GM12878 (cell line): ENCODE results near the gene SHROOM3. TPM values are rescaled to one million over a fixed set of nuclear protein-coding genes. Genes with fewer than 3 reads are reported as not detected.

Source experiments
- ATAC-seq: fragments of 200-7000 bp; cut with Tn5 transposase; 3 replicates; pipeline ENCODE4 v1.9.1; 2020; ENCODE audit warnings: mild to moderate bottlenecking, moderate library complexity
- BruUV-seq: library from RNA; stranded (reverse); fragments of 400-500 nt; replicated peaks from 2 replicates; lab custom pipeline; 2021; lab: Mats Ljungman, UMichigan
- CTCF ChIA-PET: fragments of 300-600 bp; sonication (Branson Sonifier 250); formaldehyde crosslinking; extraction: SDS; loops from one replicate; lab custom pipeline; 2021; ENCODE audit warnings: inconsistent platforms; lab: Yijun Ruan, JAX
- POLR2A ChIA-PET: fragments of 350-600 bp; formaldehyde crosslinking; extraction: SDS; loops from one replicate; lab custom pipeline; 2021; ENCODE audit warnings: inconsistent platforms; lab: Charles Lee
- RAD21 ChIA-PET: fragments of 300-600 bp; sonication (Branson Sonifier 250); formaldehyde crosslinking; loops from one replicate; lab custom pipeline; 2023; ENCODE audit warnings: antibody characterized with exemption; ENCODE audit not compliant: unreplicated experiment; lab: Charles Lee
- SMC1A ChIA-PET: fragments of 300-600 bp; sonication (Branson Sonifier 250); formaldehyde crosslinking; loops from one replicate; lab custom pipeline; 2023; ENCODE audit not compliant: unreplicated experiment, uncharacterized antibody; lab: Charles Lee
- DNase-seq: peaks from one replicate; pipeline ENCODE4 v3.0.0-alpha.2; 2011; ENCODE audit warnings: low read depth, low spot score
- FAIRE-seq: peaks from 3 replicates; lab custom pipeline; 2011; peaks lifted over from hg19 to GRCh38; lab: Jason Lieb, UNC
- H2AFZ ChIP-seq: 2 replicates; pipeline ENCODE4 v1.6.0; 2011; ENCODE audit warnings: low read depth, low read length, control low read depth; ENCODE audit not compliant: control insufficient read depth
- H3K27ac ChIP-seq: 2 replicates; pipeline ENCODE4 v1.5.1; 2011; ENCODE audit warnings: control low read depth; ENCODE audit not compliant: control insufficient read depth, insufficient read depth
- H3K27me3 ChIP-seq, 2 experiments: replicated peaks in 1 of 2; 2 replicates each; pipeline versions ENCODE4 v1.6.0 to v1.6.1; 2011; ENCODE audit warnings: low read length in 1 of 2; ENCODE audit not compliant: control insufficient read depth in 2 of 2, insufficient read depth in 2 of 2
- H3K36me3 ChIP-seq, 2 experiments: 2 replicates each; pipeline ENCODE4 v1.5.1; 2011; ENCODE audit warnings: low read length in 1 of 2; ENCODE audit not compliant: control insufficient read depth in 2 of 2, insufficient read depth in 2 of 2
- H3K4me1 ChIP-seq: 2 replicates; pipeline ENCODE4 v1.6.1; 2011; ENCODE audit warnings: mild to moderate bottlenecking, low read length, moderate library complexity, mixed read lengths; ENCODE audit not compliant: control insufficient read depth, insufficient read depth
- H3K4me2 ChIP-seq: 2 replicates; pipeline ENCODE4 v1.6.0; 2011; ENCODE audit warnings: control low read depth; ENCODE audit not compliant: control insufficient read depth, insufficient read depth
- H3K4me3 ChIP-seq: fragments of 200-600 bp; sonication (generic); 2 replicates; pipeline ENCODE4 v1.5.1; 2016
- H3K79me2 ChIP-seq: 2 replicates; pipeline ENCODE4 v1.6.0; 2011; ENCODE audit warnings: low read length; ENCODE audit not compliant: control insufficient read depth, insufficient read depth
- H3K9ac ChIP-seq: 2 replicates; pipeline ENCODE4 v1.8.0; 2011; ENCODE audit warnings: low read length, control low read depth, mixed read lengths; ENCODE audit not compliant: control insufficient read depth, insufficient read depth
- H3K9me3 ChIP-seq: replicated peaks from 3 replicates; pipeline ENCODE4 v1.5.1; 2011; ENCODE audit warnings: mild to moderate bottlenecking, low read length; ENCODE audit not compliant: control insufficient read depth, insufficient read depth
- H4K20me1 ChIP-seq: 2 replicates; pipeline ENCODE4 v1.6.0; 2011; ENCODE audit not compliant: control insufficient read depth, insufficient read depth
- ETV6 ChIP-seq, 2 experiments: fragments of 450-650 bp in 1 of 2; IDR thresholded peaks in 1 of 2; conservative IDR thresholded peaks in 1 of 2; 2 replicates each; pipeline ENCODE4 v1.6.1; 2014; ENCODE audit warnings: antibody characterized with exemption in 1 of 2, borderline replicate concordance in 1 of 2, low read depth in 1 of 2, mild to moderate bottlenecking in 1 of 2, moderate library complexity in 1 of 2
- WGBS: methylation state at CpG from one replicate; pipeline ENCODE4 v1.1.6; 2016; ENCODE audit warnings: low lambda C conversion rate; ENCODE audit not compliant: insufficient replicate concordance, insufficient coverage; ENCODE audit errors: missing lambda C conversion rate; 5-methylcytosine and 5-hydroxymethylcytosine counted together
- in situ Hi-C: fragments of 300-500 bp; cut with MboI; formaldehyde crosslinking; loops from 9 replicates; pipeline ENCODE4 v1.14.3; 2018; ENCODE audit warnings: mixed read lengths
- intact Hi-C: fragments of 100-400 bp; cut with micrococcal nuclease; formaldehyde crosslinking; loops from one replicate; pipeline ENCODE4 v1.14.2; 2022; ENCODE audit not compliant: unreplicated experiment
- polyA plus RNA-seq, 11 experiments: library from polyadenylated mRNA; depleted of rRNA in 4 of 11; unstranded in 6 of 11; stranded (reverse) in 5 of 11; fragments of >200 nt; fragmentation: Nextera tagmentation in 4 of 11; fragmentation: Illumina TruSeq in 1 of 11; extraction: Ambion mirVana in 4 of 11; extraction: Trizol in 1 of 11; gene quantifications; 1 replicate in 1 of 11; 2 replicates in 10 of 11; pipeline versions ENCODE4 v1.2.1 to v1.2.3, GENCODE V29; 2011 to 2016; ENCODE audit warnings: inconsistent platforms in 2 of 11, missing spikeins in 2 of 11, low read depth in 1 of 11
- total RNA-seq, 4 experiments: library from RNA; depleted of rRNA in 3 of 4; stranded (reverse); fragments of >200 nt in 3 of 4; fragmentation: Illumina TruSeq in 1 of 4; extraction: Trizol in 1 of 4; gene quantifications; 2 replicates each; pipeline versions ENCODE4 v1.2.1 to v1.2.3, GENCODE V29; 2013 to 2021
- TF ChIP-seq, protein P1 (sequence below): fragments of 450-650 bp; IDR thresholded peaks from 2 replicates; pipeline ENCODE4 v1.6.1; 2018; ENCODE audit warnings: mild to moderate bottlenecking, low read depth, moderate library complexity; ENCODE audit not compliant: partially characterized antibody
- TF ChIP-seq, protein P2 (sequence below): fragments of 450-650 bp; IDR thresholded peaks from 2 replicates; pipeline ENCODE4 v1.6.1; 2016; ENCODE audit warnings: mild to moderate bottlenecking

SHROOM3 gene
- total and polyA plus RNA-seq, 10 of the 15 experiments (the other 5 are each of a cell fraction or from before 2014, with no cell fraction given), result under 0.01 to 0.29 (median 0.08) TPM; not detected in 1

DNA sequence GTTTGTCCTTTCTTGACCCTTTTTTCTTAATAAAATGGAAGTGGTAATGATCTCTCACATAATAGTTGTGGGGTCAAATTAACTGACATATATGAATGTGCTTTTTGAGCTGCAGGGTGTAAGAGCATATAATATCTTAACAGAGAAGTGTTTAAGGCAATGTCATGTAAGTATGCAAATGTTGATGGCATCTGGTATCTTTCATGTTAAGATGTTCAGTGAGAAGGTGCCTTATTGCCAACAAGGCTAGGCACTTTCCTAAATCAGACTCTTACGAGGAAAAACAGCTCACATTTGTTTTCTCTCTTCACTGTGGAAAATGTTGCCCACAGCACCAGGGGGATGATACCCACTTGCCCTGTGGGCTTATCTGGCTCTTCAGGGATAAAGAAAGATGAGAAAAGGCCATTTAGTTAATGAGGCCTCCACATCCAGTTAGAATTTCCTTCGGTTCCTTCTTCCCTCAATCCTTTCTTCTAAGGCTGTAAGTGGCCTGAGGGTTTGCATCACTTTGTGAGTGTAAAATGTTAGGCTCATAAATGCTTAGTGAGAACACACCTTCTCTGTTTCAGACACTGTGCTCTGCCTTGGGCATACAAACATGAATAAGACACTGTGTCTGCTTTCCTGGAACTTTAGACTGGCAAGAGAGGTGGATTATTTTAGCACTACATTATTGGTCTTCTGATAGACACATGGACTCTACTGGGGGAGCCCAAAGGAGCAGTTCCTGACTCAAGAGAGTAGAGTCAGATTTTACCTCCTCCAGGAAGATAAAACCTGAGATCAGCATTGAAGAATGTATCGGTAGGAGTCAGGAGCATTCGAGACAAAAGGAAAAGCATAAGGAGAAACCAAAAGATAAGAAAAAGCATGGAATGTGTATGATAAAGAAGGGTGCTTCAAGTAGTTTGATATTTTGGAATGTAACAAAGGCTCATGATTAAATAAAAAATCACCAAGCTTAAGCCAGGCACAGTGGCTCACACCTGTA lies 327.4 kb downstream of the SHROOM3 start (continued):
- TF ChIP-seq, protein P1, sequence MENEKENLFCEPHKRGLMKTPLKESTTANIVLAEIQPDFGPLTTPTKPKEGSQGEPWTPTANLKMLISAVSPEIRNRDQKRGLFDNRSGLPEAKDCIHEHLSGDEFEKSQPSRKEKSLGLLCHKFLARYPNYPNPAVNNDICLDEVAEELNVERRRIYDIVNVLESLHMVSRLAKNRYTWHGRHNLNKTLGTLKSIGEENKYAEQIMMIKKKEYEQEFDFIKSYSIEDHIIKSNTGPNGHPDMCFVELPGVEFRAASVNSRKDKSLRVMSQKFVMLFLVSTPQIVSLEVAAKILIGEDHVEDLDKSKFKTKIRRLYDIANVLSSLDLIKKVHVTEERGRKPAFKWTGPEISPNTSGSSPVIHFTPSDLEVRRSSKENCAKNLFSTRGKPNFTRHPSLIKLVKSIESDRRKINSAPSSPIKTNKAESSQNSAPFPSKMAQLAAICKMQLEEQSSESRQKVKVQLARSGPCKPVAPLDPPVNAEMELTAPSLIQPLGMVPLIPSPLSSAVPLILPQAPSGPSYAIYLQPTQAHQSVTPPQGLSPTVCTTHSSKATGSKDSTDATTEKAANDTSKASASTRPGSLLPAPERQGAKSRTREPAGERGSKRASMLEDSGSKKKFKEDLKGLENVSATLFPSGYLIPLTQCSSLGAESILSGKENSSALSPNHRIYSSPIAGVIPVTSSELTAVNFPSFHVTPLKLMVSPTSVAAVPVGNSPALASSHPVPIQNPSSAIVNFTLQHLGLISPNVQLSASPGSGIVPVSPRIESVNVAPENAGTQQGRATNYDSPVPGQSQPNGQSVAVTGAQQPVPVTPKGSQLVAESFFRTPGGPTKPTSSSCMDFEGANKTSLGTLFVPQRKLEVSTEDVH, result no peak
- TF ChIP-seq, all 136 proteins: peak for 0

DNA sequence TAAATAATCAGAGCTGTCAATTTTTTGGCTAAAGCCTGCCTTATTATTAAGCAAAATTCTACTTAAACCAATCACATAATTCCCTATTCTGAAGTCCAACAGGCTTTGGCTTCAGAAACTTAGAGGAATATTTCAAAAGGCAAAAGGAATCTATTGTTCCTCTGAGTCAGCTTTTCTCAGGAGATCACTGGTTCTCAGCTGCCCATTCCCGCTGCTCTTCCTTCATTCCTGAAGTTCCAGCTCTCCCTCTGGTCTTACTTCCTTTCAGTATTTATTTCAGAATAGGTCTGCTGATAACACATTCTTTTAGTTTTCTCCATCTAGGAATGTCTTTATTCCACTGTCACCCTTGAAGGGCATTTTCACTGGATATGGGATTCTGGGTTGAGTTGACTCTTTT lies 329.2 kb downstream of the SHROOM3 start:
- CTCF ChIA-PET, result interaction anchor here (0.6 to 0.7 kb wide), 2 partner anchors 14 to 200 kb away, joined by 3 to 4 read pairs; no protein-coding TSS in a partner anchor
- no peak overlapping the region for H3K27ac ChIP-seq
- SMC1A ChIA-PET, result interaction anchor here (0.7 kb wide), 1 partner anchor 378 kb away, joined by 3 read pairs; no protein-coding TSS in a partner anchor
- H3K4me1 ChIP-seq, result peaks cover 38% of the 10 kb centered on the region
- RAD21 ChIA-PET, result no interaction called here
- TF ChIP-seq, protein P2, sequence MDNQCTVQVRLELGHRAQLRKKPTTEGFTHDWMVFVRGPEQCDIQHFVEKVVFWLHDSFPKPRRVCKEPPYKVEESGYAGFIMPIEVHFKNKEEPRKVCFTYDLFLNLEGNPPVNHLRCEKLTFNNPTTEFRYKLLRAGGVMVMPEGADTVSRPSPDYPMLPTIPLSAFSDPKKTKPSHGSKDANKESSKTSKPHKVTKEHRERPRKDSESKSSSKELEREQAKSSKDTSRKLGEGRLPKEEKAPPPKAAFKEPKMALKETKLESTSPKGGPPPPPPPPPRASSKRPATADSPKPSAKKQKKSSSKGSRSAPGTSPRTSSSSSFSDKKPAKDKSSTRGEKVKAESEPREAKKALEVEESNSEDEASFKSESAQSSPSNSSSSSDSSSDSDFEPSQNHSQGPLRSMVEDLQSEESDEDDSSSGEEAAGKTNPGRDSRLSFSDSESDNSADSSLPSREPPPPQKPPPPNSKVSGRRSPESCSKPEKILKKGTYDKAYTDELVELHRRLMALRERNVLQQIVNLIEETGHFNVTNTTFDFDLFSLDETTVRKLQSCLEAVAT, result no peak
- no peak for TF ChIP-seq ETV6 (conservative IDR thresholded peaks at IDR 0.05 in 1 of 2, IDR thresholded peaks at IDR 0.05 in 1 of 2; ENCODE audit: borderline replicate concordance in 1 of 2, low read depth in 1 of 2)
- TF ChIP-seq, all 136 proteins: peak for 0
- Histone ChIP-seq H3K79me2 (no peaks in the 10 kb centered on the region), H4K20me1 (no peaks in the 10 kb centered on the region), H3K27me3 (no peaks in the 10 kb centered on the region; a peak in 1 of 4 replicates), H3K4me3 (no peak overlapping the region), H3K9ac (no peak overlapping the region), H3K9me3 (peaks cover 5% of the 10 kb centered on the region; the same call in 2 of the 3 replicates), H3K4me2 (no peak overlapping the region), H3K36me3 (no peaks in the 10 kb centered on the region), H2AFZ (no peak overlapping the region)
- ATAC-seq (no peak), FAIRE-seq (no peak), DNase-seq (no peak)
- in situ Hi-C loops, result no loop called here
- 100% methylated on average over 1 of the region's 1 CpG for WGBS
- intact Hi-C loops, result no loop called here
- no TSS peak for BruUV-seq
- POLR2A ChIA-PET, result no interaction called here
